Measurements from ENCODE around the gene PNLDC1. TPM values are rescaled to one million over a fixed set of nuclear protein-coding genes. Genes with fewer than 3 reads are reported as not detected.

Gene PNLDC1
- total RNA-seq, result under 1 TPM in 4 of 9 donors, not detected in 5; 0.19 to 0.67 (median 0.26) TPM
- under 1 TPM in 1 of 2 donors, not detected in 1; 0.04 TPM for polyA plus RNA-seq
- long read RNA-seq, donor 1, result 0 reads
- long read RNA-seq, donor 2, result 0 reads
- long read RNA-seq, donor 3, result 0 reads

- Histone ChIP-seq H3K36me3 (peaks cover 0 to 48% (median 45%) of the 10 kb centered on the region in 9 donors), H3K27ac (no peak within 1 kb of the TSS)
Observed at GRCh38 chr6:159800141-159800865, at the start of gene PNLDC1. Gene PNLDC1 (plus strand): TSS chr6:159800276. CDS start chr6:159800308, 32 bp downstream.

GRCh38 chr6:159751448-159751847 is 48.6 kb upstream of the PNLDC1 start:
- Histone ChIP-seq H3K4me3 (no peak overlapping the region), H3K36me3 (peaks cover 0 to 100% (median 97%) of the 10 kb centered on the region in 9 donors), H3K4me1 (peaks cover 0 to 8% (median 2%) of the 10 kb centered on the region in 12 donors), H3K27me3 (no peaks in the 10 kb centered on the region), H3K9me3 (no peaks in the 10 kb centered on the region), H3K27ac (no peak overlapping the region)
- DNase-seq, result no peak
- no peak for TF ChIP-seq POLR2A (IDR thresholded peaks at IDR 0.05)
- TF ChIP-seq CTCF (IDR thresholded peaks at IDR 0.05), result no peak
- intact Hi-C loops (cut with DNase I), result no loop called here
- WGBS, 4 donors, result 80 to 86% (median 82%) methylated on average over 3 of the region's 3 CpGs
- no peak for ATAC-seq

More at GRCh38 chr6:159800141-159800865, at the start of gene PNLDC1:
- no peaks in the 10 kb centered on the region for H3K4me1 ChIP-seq
- intact Hi-C loops (cut with DNase I), result no loop called here
- H3K27me3 ChIP-seq, result no peaks in the 10 kb centered on the region
- TF ChIP-seq POLR2A (IDR thresholded peaks at IDR 0.05) (no peak), CTCF (IDR thresholded peaks at IDR 0.05) (no peak)
- 86 to 90% (median 88%) methylated on average over 34 to 50 of the region's 50 CpGs for WGBS, 4 donors
- no peaks in the 10 kb centered on the region for H3K9me3 ChIP-seq
- no peak within 1 kb of the TSS for H3K4me3 ChIP-seq
- DNase-seq, result no peak
- ATAC-seq, result peak in 1 of 4 donors; percentile 24

- WGBS, 4 donors, result 84 to 90% (median 87%) methylated on average over 6 of the region's 6 CpGs
Observed at GRCh38 chr6:159753081-159753872, 46.8 kb upstream of the PNLDC1 start.

More at GRCh38 chr6:159753081-159753872, 46.8 kb upstream of the PNLDC1 start:
- TF ChIP-seq CTCF (IDR thresholded peaks at IDR 0.05), result no peak
- TF ChIP-seq POLR2A (IDR thresholded peaks at IDR 0.05), result no peak
- ATAC-seq (no peak), DNase-seq (no peak)
- Histone ChIP-seq H3K4me3 (no peak overlapping the region), H3K27ac (no peak overlapping the region), H3K36me3 (peaks cover 0 to 100% (median 97%) of the 10 kb centered on the region in 9 donors), H3K4me1 (no peaks in the 10 kb centered on the region), H3K27me3 (no peaks in the 10 kb centered on the region), H3K9me3 (no peaks in the 10 kb centered on the region)
- intact Hi-C loops (cut with DNase I), result no loop called here

Measured in heart left ventricle (tissue), 16 donors.